ENCODE data around the gene GNGT2.

GRCh38 chr17:49190932-49191331, 19.4 kb downstream of the GNGT2 start:
- no peak for TF ChIP-seq GABPA (IDR thresholded peaks at IDR 0.05 in 1 of 2, conservative IDR thresholded peaks at IDR 0.05 in 1 of 2)
- TF ChIP-seq, protein P1, sequence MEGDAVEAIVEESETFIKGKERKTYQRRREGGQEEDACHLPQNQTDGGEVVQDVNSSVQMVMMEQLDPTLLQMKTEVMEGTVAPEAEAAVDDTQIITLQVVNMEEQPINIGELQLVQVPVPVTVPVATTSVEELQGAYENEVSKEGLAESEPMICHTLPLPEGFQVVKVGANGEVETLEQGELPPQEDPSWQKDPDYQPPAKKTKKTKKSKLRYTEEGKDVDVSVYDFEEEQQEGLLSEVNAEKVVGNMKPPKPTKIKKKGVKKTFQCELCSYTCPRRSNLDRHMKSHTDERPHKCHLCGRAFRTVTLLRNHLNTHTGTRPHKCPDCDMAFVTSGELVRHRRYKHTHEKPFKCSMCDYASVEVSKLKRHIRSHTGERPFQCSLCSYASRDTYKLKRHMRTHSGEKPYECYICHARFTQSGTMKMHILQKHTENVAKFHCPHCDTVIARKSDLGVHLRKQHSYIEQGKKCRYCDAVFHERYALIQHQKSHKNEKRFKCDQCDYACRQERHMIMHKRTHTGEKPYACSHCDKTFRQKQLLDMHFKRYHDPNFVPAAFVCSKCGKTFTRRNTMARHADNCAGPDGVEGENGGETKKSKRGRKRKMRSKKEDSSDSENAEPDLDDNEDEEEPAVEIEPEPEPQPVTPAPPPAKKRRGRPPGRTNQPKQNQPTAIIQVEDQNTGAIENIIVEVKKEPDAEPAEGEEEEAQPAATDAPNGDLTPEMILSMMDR (IDR thresholded peaks at IDR 0.05; ENCODE audit: low read depth, low read length, missing input control) = no peak
- no peak for TF ChIP-seq YY1 (IDR thresholded peaks at IDR 0.05)
- TF ChIP-seq RAD21 (IDR thresholded peaks at IDR 0.05) = no peak
- no peak for TF ChIP-seq MAX (IDR thresholded peaks at IDR 0.05)
- TF ChIP-seq ATF3 (IDR thresholded peaks at IDR 0.05) = no peak
- no peak for TF ChIP-seq SP1 (IDR thresholded peaks at IDR 0.05)
- TF ChIP-seq TAF1 (conservative IDR thresholded peaks at IDR 0.05) = no peak
- TF ChIP-seq, protein P2, sequence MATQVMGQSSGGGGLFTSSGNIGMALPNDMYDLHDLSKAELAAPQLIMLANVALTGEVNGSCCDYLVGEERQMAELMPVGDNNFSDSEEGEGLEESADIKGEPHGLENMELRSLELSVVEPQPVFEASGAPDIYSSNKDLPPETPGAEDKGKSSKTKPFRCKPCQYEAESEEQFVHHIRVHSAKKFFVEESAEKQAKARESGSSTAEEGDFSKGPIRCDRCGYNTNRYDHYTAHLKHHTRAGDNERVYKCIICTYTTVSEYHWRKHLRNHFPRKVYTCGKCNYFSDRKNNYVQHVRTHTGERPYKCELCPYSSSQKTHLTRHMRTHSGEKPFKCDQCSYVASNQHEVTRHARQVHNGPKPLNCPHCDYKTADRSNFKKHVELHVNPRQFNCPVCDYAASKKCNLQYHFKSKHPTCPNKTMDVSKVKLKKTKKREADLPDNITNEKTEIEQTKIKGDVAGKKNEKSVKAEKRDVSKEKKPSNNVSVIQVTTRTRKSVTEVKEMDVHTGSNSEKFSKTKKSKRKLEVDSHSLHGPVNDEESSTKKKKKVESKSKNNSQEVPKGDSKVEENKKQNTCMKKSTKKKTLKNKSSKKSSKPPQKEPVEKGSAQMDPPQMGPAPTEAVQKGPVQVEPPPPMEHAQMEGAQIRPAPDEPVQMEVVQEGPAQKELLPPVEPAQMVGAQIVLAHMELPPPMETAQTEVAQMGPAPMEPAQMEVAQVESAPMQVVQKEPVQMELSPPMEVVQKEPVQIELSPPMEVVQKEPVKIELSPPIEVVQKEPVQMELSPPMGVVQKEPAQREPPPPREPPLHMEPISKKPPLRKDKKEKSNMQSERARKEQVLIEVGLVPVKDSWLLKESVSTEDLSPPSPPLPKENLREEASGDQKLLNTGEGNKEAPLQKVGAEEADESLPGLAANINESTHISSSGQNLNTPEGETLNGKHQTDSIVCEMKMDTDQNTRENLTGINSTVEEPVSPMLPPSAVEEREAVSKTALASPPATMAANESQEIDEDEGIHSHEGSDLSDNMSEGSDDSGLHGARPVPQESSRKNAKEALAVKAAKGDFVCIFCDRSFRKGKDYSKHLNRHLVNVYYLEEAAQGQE (IDR thresholded peaks at IDR 0.05) = no peak
- TF ChIP-seq RXRA (IDR thresholded peaks at IDR 0.05) = no peak
- no peak for TF ChIP-seq FOXA1 (IDR thresholded peaks at IDR 0.05)
- no peak for TF ChIP-seq JUND (IDR thresholded peaks at IDR 0.05)
- TF ChIP-seq, protein P3, sequence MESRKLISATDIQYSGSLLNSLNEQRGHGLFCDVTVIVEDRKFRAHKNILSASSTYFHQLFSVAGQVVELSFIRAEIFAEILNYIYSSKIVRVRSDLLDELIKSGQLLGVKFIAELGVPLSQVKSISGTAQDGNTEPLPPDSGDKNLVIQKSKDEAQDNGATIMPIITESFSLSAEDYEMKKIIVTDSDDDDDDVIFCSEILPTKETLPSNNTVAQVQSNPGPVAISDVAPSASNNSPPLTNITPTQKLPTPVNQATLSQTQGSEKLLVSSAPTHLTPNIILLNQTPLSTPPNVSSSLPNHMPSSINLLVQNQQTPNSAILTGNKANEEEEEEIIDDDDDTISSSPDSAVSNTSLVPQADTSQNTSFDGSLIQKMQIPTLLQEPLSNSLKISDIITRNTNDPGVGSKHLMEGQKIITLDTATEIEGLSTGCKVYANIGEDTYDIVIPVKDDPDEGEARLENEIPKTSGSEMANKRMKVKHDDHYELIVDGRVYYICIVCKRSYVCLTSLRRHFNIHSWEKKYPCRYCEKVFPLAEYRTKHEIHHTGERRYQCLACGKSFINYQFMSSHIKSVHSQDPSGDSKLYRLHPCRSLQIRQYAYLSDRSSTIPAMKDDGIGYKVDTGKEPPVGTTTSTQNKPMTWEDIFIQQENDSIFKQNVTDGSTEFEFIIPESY (IDR thresholded peaks at IDR 0.05) = no peak
- no peak for TF ChIP-seq HNF4G (IDR thresholded peaks at IDR 0.05)

Data from liver (tissue), 3 donors.